ENCODE data around the gene SRC.

Gene SRC

GRCh38 chr20:37436527-37437186, 90.7 kb downstream of the SRC start:
- DNase-seq, result no peak

- DNase-seq, result no peak
Observed at GRCh38 chr20:37437676-37438075, 91.7 kb downstream of the SRC start.

GRCh38 chr20:37438464-37439222, 92.7 kb downstream of the SRC start:
- DNase-seq, result no peak

- DNase-seq, result no peak
Observed at GRCh38 chr20:37439223-37439933, 93.4 kb downstream of the SRC start.

GRCh38 chr20:37441023-37441422, 95.1 kb downstream of the SRC start:
- no peak for DNase-seq

GRCh38 chr20:37442547-37442946, 96.6 kb downstream of the SRC start:
- DNase-seq, result no peak

- DNase-seq, result no peak
Observed at GRCh38 chr20:37442986-37443385, 97.0 kb downstream of the SRC start.

GRCh38 chr20:37443596-37443995, 97.7 kb downstream of the SRC start:
- DNase-seq, result no peak

- DNase-seq, result no peak
Observed at GRCh38 chr20:37445041-37445440, 99.1 kb downstream of the SRC start.

- DNase-seq, result no peak
Observed at GRCh38 chr20:37446286-37447032, 100.5 kb downstream of the SRC start.

- DNase-seq, result no peak
Observed at GRCh38 chr20:37447688-37448087, 101.7 kb downstream of the SRC start.

- no peak for DNase-seq
Observed at GRCh38 chr20:37449276-37449675, 103.3 kb downstream of the SRC start.

- DNase-seq, result no peak
Observed at GRCh38 chr20:37450344-37450743, 104.4 kb downstream of the SRC start.

GRCh38 chr20:37451616-37452015, 105.7 kb downstream of the SRC start:
- DNase-seq, result no peak

GRCh38 chr20:37452236-37452635, 106.3 kb downstream of the SRC start:
- DNase-seq, result no peak

- DNase-seq, result no peak
Observed at GRCh38 chr20:37453288-37453687, 107.3 kb downstream of the SRC start.

- DNase-seq, result no peak
Observed at GRCh38 chr20:37453836-37454235, 107.9 kb downstream of the SRC start.

- DNase-seq, result no peak
Observed at GRCh38 chr20:37454636-37455385, 108.9 kb downstream of the SRC start.
